ENCODE data around the gene PPL.

DNA sequence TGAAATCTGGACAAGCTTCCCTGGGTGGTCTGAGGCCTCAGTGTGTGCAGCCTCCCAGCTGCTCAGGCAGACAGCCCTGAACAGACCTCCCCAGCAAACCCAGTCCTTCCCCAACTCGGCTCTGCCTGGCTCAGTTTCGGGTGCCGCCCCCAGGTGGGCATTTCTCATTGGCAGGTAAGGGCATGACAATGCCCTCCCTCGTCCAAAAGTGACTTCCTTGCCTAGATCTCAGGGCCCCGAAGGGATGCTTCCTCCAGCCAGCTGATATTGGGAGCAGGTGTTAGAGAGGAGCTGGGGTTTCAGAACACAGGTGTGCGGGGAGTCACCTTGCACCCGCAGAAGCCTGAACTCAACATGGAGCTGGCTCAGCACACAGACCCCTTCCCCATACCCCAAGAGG lies 3.8 kb upstream of the PPL start:
- no peak for TF ChIP-seq POLR2A (IDR thresholded peaks at IDR 0.05; ENCODE audit: low read depth, low read length)
- TF ChIP-seq TAF1 (IDR thresholded peaks at IDR 0.05; ENCODE audit: low read depth, low read length), result no peak
- no peak for TF ChIP-seq POLR2AphosphoS5 (IDR thresholded peaks at IDR 0.05; ENCODE audit: low read depth, low read length)

Measured in GM12891 (cell line).